Measurements from ENCODE around the gene SCAP.

Gene SCAP

GRCh38 chr3:47404955-47405790, 70.6 kb downstream of the SCAP start:
- no peak overlapping the region for H3K4me3 ChIP-seq (ENCODE audit: low read depth, low read length)
- no peak for TF ChIP-seq CTCF (IDR thresholded peaks at IDR 0.05; ENCODE audit: low read depth, low read length)

- no peak for TF ChIP-seq CTCF (IDR thresholded peaks at IDR 0.05; ENCODE audit: low read depth, low read length)
- no peak overlapping the region for H3K4me3 ChIP-seq (ENCODE audit: low read depth, low read length)
Measured at GRCh38 chr3:47404431-47404876, 71.3 kb downstream of the SCAP start.

GRCh38 chr3:47399531-47400270, 76.0 kb downstream of the SCAP start:
- H3K4me3 ChIP-seq (ENCODE audit: low read depth, low read length), result no peak overlapping the region
- no peak for TF ChIP-seq CTCF (IDR thresholded peaks at IDR 0.05; ENCODE audit: low read depth, low read length)

- no peak for TF ChIP-seq CTCF (IDR thresholded peaks at IDR 0.05; ENCODE audit: low read depth, low read length)
Measured at GRCh38 chr3:47399016-47399415, 76.7 kb downstream of the SCAP start.

GRCh38 chr3:47398228-47398627, 77.5 kb downstream of the SCAP start:
- H3K4me3 ChIP-seq (ENCODE audit: low read depth, low read length), result no peak overlapping the region
- no peak for TF ChIP-seq CTCF (IDR thresholded peaks at IDR 0.05; ENCODE audit: low read depth, low read length)

More at GRCh38 chr3:47399016-47399415, 76.7 kb downstream of the SCAP start:
- no peak overlapping the region for H3K4me3 ChIP-seq (ENCODE audit: low read depth, low read length)

- TF ChIP-seq CTCF (IDR thresholded peaks at IDR 0.05; ENCODE audit: low read depth, low read length), result no peak
- no peak overlapping the region for H3K4me3 ChIP-seq (ENCODE audit: low read depth, low read length)
Measured at GRCh38 chr3:47394881-47395280, 80.9 kb downstream of the SCAP start.
